ENCODE data around the gene EPHB1.
"Not testable (repeated sequence)": the region's sequence is repeated elsewhere in the genome, so short reads cannot be mapped to it uniquely, and the experiment has no call there.

The EPHB1 gene

GRCh38 chr3:135050536-135050935 is 255.5 kb downstream of the EPHB1 start:
- DNase-seq (ENCODE audit: low spot score): no peak

- no peak for DNase-seq (ENCODE audit: low spot score)
Observed at GRCh38 chr3:135051409-135051973, 256.4 kb downstream of the EPHB1 start.

- no peak for DNase-seq (ENCODE audit: low spot score)
Observed at GRCh38 chr3:135055449-135055848, 260.4 kb downstream of the EPHB1 start.

GRCh38 chr3:135056084-135056730 is 261.1 kb downstream of the EPHB1 start:
- DNase-seq (ENCODE audit: low spot score): no peak

GRCh38 chr3:135056733-135057310 is 261.8 kb downstream of the EPHB1 start:
- DNase-seq (ENCODE audit: low spot score): no peak

- no peak for DNase-seq (ENCODE audit: low spot score)
Observed at GRCh38 chr3:135057996-135058395, 262.9 kb downstream of the EPHB1 start.

- no peak for DNase-seq (ENCODE audit: low spot score)
Observed at GRCh38 chr3:135059580-135059979, 264.5 kb downstream of the EPHB1 start.

GRCh38 chr3:135066844-135067727 is 272.0 kb downstream of the EPHB1 start:
- not testable (repeated sequence) for DNase-seq (ENCODE audit: low spot score)

- no peak for DNase-seq (ENCODE audit: low spot score)
Observed at GRCh38 chr3:135068011-135068410, 273.0 kb downstream of the EPHB1 start.

GRCh38 chr3:135069406-135069805 is 274.3 kb downstream of the EPHB1 start:
- DNase-seq (ENCODE audit: low spot score): no peak

- no peak for DNase-seq (ENCODE audit: low spot score)
Observed at GRCh38 chr3:135071483-135071882, 276.4 kb downstream of the EPHB1 start.

- no peak for DNase-seq (ENCODE audit: low spot score)
Observed at GRCh38 chr3:135072431-135072830, 277.4 kb downstream of the EPHB1 start.

GRCh38 chr3:135075157-135075556 is 280.1 kb downstream of the EPHB1 start:
- DNase-seq (ENCODE audit: low spot score): no peak

GRCh38 chr3:135076341-135076740 is 281.3 kb downstream of the EPHB1 start:
- DNase-seq (ENCODE audit: low spot score): no peak

- DNase-seq (ENCODE audit: low spot score): no peak
Observed at GRCh38 chr3:135077186-135077585, 282.1 kb downstream of the EPHB1 start.

- no peak for DNase-seq (ENCODE audit: low spot score)
Observed at GRCh38 chr3:135078283-135078682, 283.2 kb downstream of the EPHB1 start.

- no peak for DNase-seq (ENCODE audit: low spot score)
Observed at GRCh38 chr3:135079095-135079494, 284.0 kb downstream of the EPHB1 start.

- no peak for DNase-seq (ENCODE audit: low spot score)
Observed at GRCh38 chr3:135081451-135081850, 286.4 kb downstream of the EPHB1 start.

GRCh38 chr3:135081856-135082434 is 286.9 kb downstream of the EPHB1 start:
- DNase-seq (ENCODE audit: low spot score): no peak

GRCh38 chr3:135082706-135083105 is 287.6 kb downstream of the EPHB1 start:
- no peak for DNase-seq (ENCODE audit: low spot score)

- no peak for DNase-seq (ENCODE audit: low spot score)
Observed at GRCh38 chr3:135083179-135083578, 288.1 kb downstream of the EPHB1 start.

GRCh38 chr3:135083756-135084155 is 288.7 kb downstream of the EPHB1 start:
- no peak for DNase-seq (ENCODE audit: low spot score)
